ENCODE data around the gene KLHDC1. TPM values are rescaled to one million over a fixed set of nuclear protein-coding genes. Genes with fewer than 3 reads are reported as not detected.

The KLHDC1 gene
- total and polyA plus RNA-seq, 2 donors from 2014 or later: 2.3 to 8.4 TPM

DNA sequence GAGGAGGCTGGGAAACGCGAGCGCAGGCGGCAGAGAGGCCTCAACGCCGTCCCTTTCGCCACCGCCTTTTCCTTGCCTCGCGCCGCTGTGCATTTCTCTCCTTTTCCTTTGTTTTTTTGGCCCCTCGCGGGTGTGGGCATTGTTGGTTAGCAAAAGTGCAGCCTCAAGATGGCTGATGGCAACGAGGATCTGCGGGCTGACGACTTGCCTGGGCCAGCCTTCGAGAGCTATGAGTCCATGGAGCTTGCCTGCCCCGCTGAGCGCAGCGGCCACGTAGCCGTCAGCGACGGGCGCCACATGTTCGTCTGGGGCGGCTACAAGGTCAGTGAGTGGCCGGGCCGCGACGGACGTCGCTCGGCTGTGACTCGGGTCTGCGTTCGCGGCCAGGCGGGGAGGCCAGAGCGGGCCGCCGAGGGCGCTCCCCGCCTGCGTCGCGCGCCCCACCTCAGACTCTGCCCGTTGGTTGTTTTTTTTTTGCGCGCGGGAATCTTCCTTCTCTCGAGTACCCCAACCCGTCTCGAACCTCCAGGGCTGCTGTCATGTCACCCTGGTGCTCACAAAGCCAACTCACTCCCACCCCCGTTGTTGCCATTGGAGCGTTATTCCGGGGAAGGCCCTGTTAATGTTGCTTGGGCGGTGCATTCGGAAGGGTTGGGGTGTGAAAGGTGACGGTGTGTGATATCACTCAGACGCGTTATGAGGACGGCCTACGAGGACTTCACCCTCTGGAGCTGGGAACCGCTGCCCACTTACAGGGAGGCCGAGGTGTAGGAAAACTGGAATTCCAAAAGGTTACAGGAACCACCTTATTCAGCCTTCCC is 75.6 kb downstream of the KLHDC1 start:
- H3K4me1 ChIP-seq (ENCODE audit: control insufficient read depth in 2 of 3, insufficient read depth in 2 of 3, low read depth in 1 of 3, low read length in 3 of 3): peaks cover 6 to 17% (median 16%) of the 10 kb centered on the region in 3 donors
- peaks cover 0 to 5% (median 0%) of the 10 kb centered on the region in 3 donors for H3K36me3 ChIP-seq (ENCODE audit: control insufficient read depth in 2 of 3, insufficient read depth in 3 of 3, low read length in 3 of 3)
- DNase-seq: peak; percentile 58 to 83 (median 82)
- no peak for FAIRE-seq
- peak overlapping the region; percentile 92 to 99 (median 92) for H3K9ac ChIP-seq (ENCODE audit: low read length in 3 of 3)
- no peaks in the 10 kb centered on the region for H3K27me3 ChIP-seq (ENCODE audit: control insufficient read depth, insufficient read depth, low read length)
- intact Hi-C loops (cut with DNase I): no loop called here
- TF ChIP-seq, protein P1, sequence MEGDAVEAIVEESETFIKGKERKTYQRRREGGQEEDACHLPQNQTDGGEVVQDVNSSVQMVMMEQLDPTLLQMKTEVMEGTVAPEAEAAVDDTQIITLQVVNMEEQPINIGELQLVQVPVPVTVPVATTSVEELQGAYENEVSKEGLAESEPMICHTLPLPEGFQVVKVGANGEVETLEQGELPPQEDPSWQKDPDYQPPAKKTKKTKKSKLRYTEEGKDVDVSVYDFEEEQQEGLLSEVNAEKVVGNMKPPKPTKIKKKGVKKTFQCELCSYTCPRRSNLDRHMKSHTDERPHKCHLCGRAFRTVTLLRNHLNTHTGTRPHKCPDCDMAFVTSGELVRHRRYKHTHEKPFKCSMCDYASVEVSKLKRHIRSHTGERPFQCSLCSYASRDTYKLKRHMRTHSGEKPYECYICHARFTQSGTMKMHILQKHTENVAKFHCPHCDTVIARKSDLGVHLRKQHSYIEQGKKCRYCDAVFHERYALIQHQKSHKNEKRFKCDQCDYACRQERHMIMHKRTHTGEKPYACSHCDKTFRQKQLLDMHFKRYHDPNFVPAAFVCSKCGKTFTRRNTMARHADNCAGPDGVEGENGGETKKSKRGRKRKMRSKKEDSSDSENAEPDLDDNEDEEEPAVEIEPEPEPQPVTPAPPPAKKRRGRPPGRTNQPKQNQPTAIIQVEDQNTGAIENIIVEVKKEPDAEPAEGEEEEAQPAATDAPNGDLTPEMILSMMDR (IDR thresholded peaks at IDR 0.05; ENCODE audit: borderline replicate concordance, extremely low read depth, insufficient read depth): no peak
- H3K27ac ChIP-seq (ENCODE audit: low read depth in 2 of 2, low read length in 2 of 2): peak overlapping the region; percentile 93 to 98
- no peaks in the 10 kb centered on the region for H3K9me3 ChIP-seq (ENCODE audit: control insufficient read depth in 2 of 3, insufficient read depth in 1 of 3, low read length in 3 of 3)
- H3K4me3 ChIP-seq (ENCODE audit: low read length in 3 of 3): peak overlapping the region; percentile 74 to 99 (median 89)

DNA sequence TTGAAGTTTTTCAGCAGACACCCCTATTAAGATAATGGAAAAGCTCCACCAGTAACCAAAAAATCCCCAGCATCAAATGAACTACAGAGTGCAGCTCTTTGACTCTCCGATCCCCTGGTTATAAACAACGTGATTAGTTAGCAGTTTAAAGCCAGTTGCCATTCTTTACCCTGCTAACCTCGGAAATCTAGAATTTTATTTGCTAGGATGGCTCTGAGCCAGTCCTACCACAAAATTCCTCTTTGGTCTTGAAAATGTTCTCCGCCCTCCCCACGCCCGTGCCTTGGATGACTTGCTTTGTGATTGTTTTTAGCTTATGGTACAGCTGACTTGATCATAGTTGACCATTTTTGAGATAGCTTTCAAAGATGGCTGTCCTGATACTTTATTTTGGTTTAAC is 76.3 kb downstream of the KLHDC1 start:
- Histone ChIP-seq H3K4me1 (ENCODE audit: control insufficient read depth in 2 of 3, insufficient read depth in 2 of 3, low read depth in 1 of 3, low read length in 3 of 3) (peaks cover 6 to 20% (median 16%) of the 10 kb centered on the region in 3 donors), H3K27me3 (ENCODE audit: control insufficient read depth, insufficient read depth, low read length) (no peaks in the 10 kb centered on the region), H3K9me3 (ENCODE audit: control insufficient read depth in 2 of 3, insufficient read depth in 1 of 3, low read length in 3 of 3) (no peaks in the 10 kb centered on the region), H3K27ac (ENCODE audit: low read depth in 2 of 2, low read length in 2 of 2) (peak overlapping the region; percentile 93 to 98), H3K4me3 (ENCODE audit: low read length in 3 of 3) (peak overlapping the region; percentile 74 to 99 (median 89)), H3K36me3 (ENCODE audit: control insufficient read depth in 2 of 3, insufficient read depth in 3 of 3, low read length in 3 of 3) (peaks cover 0 to 8% (median 2%) of the 10 kb centered on the region in 3 donors), H3K9ac (ENCODE audit: low read length in 3 of 3) (peak overlapping the region; percentile 92 to 99 (median 92))
- FAIRE-seq: no peak
- TF ChIP-seq, protein P1 (IDR thresholded peaks at IDR 0.05; ENCODE audit: borderline replicate concordance, extremely low read depth, insufficient read depth): no peak
- DNase-seq: peak in 1 of 5 donors; percentile 37
- intact Hi-C loops (cut with DNase I): no loop called here

DNA sequence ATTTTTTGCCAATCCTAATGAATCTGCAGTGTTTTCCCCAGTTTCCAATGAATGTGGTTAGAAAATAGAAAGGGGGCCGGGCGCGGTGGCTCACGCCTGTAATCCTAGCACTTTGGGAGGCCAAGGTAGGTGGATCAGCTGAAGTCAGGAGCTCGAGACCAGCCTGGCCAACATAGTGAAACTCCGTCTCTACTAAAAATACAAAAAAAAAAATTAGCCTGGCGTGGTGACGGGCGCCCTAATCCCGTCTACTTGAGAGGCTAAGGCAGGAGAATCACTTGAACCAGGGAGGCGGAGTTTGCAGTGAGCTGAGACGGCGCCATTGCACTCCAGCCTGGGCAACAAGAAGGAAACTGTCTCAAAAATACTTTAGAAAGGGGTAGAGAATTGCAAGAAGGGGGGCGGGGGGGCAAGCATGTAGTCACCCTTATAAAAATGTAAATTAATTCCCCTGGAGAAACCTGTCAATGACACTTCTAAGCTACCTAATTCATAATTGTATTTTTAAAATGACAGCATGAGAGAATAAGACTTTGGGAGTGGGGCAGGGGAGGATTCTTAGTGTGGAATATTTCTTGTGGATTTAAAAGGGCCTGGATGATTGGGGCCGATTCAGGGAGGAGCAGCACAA is 76.8 kb downstream of the KLHDC1 start:
- FAIRE-seq (no peak), DNase-seq (peak in 4 of 5 donors; percentile 3 to 42 (median 14))
- intact Hi-C loops (cut with DNase I): no loop called here
- Histone ChIP-seq H3K27me3 (ENCODE audit: control insufficient read depth, insufficient read depth, low read length) (no peaks in the 10 kb centered on the region), H3K9ac (ENCODE audit: low read length in 3 of 3) (peak overlapping the region; percentile 33 to 99 (median 92)), H3K9me3 (ENCODE audit: control insufficient read depth in 2 of 3, insufficient read depth in 1 of 3, low read length in 3 of 3) (no peaks in the 10 kb centered on the region), H3K4me3 (ENCODE audit: low read length in 3 of 3) (peak overlapping the region; percentile 74 to 99 (median 89)), H3K4me1 (ENCODE audit: control insufficient read depth in 2 of 3, insufficient read depth in 2 of 3, low read depth in 1 of 3, low read length in 3 of 3) (peaks cover 6 to 23% (median 18%) of the 10 kb centered on the region in 3 donors), H3K36me3 (ENCODE audit: control insufficient read depth in 2 of 3, insufficient read depth in 3 of 3, low read length in 3 of 3) (peaks cover 0 to 13% (median 7%) of the 10 kb centered on the region in 3 donors), H3K27ac (ENCODE audit: low read depth in 2 of 2, low read length in 2 of 2) (peak overlapping the region; percentile 93 to 98)
- TF ChIP-seq, protein P1 (IDR thresholded peaks at IDR 0.05; ENCODE audit: borderline replicate concordance, extremely low read depth, insufficient read depth): no peak

Measured in kidney (tissue), 14 donors.